ENCODE data around the gene ALK.

The ALK gene

GRCh38 chr2:29921560-29921915, at the start of gene ALK:
Gene ALK, minus strand, starts transcription at chr2:29921586. Its CDS starts 927 bp downstream, at chr2:29920659.
- peak; percentile 50 to 55 for DNase-seq

GRCh38 chr2:29966266-29966665, 44.9 kb upstream of the ALK start:
- DNase-seq, result no peak

- DNase-seq, result no peak
Observed at GRCh38 chr2:29963972-29964570, 42.7 kb upstream of the ALK start.

- no peak for DNase-seq
Observed at GRCh38 chr2:29962922-29963321, 41.5 kb upstream of the ALK start.

- DNase-seq, result no peak
Observed at GRCh38 chr2:29954316-29954715, 32.9 kb upstream of the ALK start.

GRCh38 chr2:29952973-29953372, 31.6 kb upstream of the ALK start:
- no peak for DNase-seq

GRCh38 chr2:29951576-29951975, 30.2 kb upstream of the ALK start:
- no peak for DNase-seq

- DNase-seq, result no peak
Observed at GRCh38 chr2:29950481-29950880, 29.1 kb upstream of the ALK start.

GRCh38 chr2:29949042-29949441, 27.7 kb upstream of the ALK start:
- no peak for DNase-seq

- no peak for DNase-seq
Observed at GRCh38 chr2:29946505-29946904, 25.1 kb upstream of the ALK start.

- DNase-seq, result no peak
Observed at GRCh38 chr2:29942711-29943110, 21.3 kb upstream of the ALK start.

GRCh38 chr2:29940706-29941105, 19.3 kb upstream of the ALK start:
- DNase-seq, result no peak

GRCh38 chr2:29936020-29936419, 14.6 kb upstream of the ALK start:
- no peak for DNase-seq

- DNase-seq, result no peak
Observed at GRCh38 chr2:29931818-29932217, 10.4 kb upstream of the ALK start.

- DNase-seq, result peak; percentile 37 to 75
Observed at GRCh38 chr2:29923110-29923721, 1.8 kb upstream of the ALK start.

GRCh38 chr2:29922605-29923004, 1.2 kb upstream of the ALK start:
- no peak for DNase-seq

- DNase-seq, result no peak
Observed at GRCh38 chr2:29920631-29921559, 491 bp downstream of the ALK start.

GRCh38 chr2:29920130-29920577, 1.2 kb downstream of the ALK start:
- DNase-seq, result peak; percentile 3 to 13

GRCh38 chr2:29918941-29919340, 2.4 kb downstream of the ALK start:
- no peak for DNase-seq

GRCh38 chr2:29917781-29918180, 3.6 kb downstream of the ALK start:
- DNase-seq, result no peak

- no peak for DNase-seq
Observed at GRCh38 chr2:29916571-29916970, 4.8 kb downstream of the ALK start.

GRCh38 chr2:29910960-29911359, 10.4 kb downstream of the ALK start:
- no peak for DNase-seq

- DNase-seq, result no peak
Observed at GRCh38 chr2:29910465-29910864, 10.9 kb downstream of the ALK start.

GRCh38 chr2:29902356-29902755, 19.0 kb downstream of the ALK start:
- DNase-seq, result no peak

All from inflammatory macrophage treated with lipopolysaccharide for 1 hour (primary cell).